Activated naive CD8-positive, alpha-beta T cell (primary cell): ENCODE results near the gene ATXN3L.

Experiments used
- H3K27ac Mint-ChIP-seq: one replicate; pipeline ENCODE4 v1.8.0; 2021; ENCODE audit warnings: mixed read lengths
- H3K27me3 Mint-ChIP-seq: one replicate; pipeline ENCODE4 v1.8.0; 2021; ENCODE audit warnings: mixed read lengths
- H3K36me3 Mint-ChIP-seq: one replicate; pipeline ENCODE4 v1.8.0; 2021; ENCODE audit warnings: mixed read lengths
- H3K4me1 Mint-ChIP-seq: one replicate; pipeline ENCODE4 v1.8.0; 2021; ENCODE audit warnings: low read depth, mixed read lengths
- H3K4me3 Mint-ChIP-seq: one replicate; pipeline ENCODE4 v1.8.0; 2021; ENCODE audit warnings: mild to moderate bottlenecking, mixed read lengths
- H3K9me3 Mint-ChIP-seq: one replicate; pipeline ENCODE4 v1.8.0; 2021; ENCODE audit warnings: low read depth, mixed read lengths

ATXN3L gene

DNA sequence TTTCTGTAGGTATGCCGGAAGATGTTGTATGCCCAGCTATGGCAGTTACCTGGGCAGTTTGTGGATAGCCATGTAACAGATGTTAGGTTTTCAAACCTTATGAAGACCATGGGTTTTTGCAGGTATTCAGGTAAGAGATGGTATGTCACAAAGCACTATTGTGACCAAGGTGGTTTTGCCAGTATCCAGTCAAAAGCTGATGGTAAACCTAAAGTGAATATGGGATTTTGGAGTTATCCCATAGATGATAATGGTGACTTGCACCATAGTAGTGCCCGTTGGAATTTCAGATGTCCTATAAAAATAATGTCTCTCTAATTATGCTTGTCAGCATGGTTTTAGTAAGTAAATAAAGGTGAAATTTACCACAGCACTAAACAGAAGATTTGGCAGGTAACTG lies at the start of gene ATXN3L:
Gene ATXN3L, minus strand, starts transcription at position 101 of the 400 bp plus-strand sequence. CDS start 119 bp downstream, outside the sequence.
- Mint-ChIP-seq H3K9me3 (no peaks in the 10 kb centered on the region), H3K4me1 (no peaks in the 10 kb centered on the region), H3K36me3 (no peaks in the 10 kb centered on the region), H3K27me3 (no peaks in the 10 kb centered on the region), H3K27ac (no peak within 1 kb of the TSS), H3K4me3 (no peak within 1 kb of the TSS)

DNA sequence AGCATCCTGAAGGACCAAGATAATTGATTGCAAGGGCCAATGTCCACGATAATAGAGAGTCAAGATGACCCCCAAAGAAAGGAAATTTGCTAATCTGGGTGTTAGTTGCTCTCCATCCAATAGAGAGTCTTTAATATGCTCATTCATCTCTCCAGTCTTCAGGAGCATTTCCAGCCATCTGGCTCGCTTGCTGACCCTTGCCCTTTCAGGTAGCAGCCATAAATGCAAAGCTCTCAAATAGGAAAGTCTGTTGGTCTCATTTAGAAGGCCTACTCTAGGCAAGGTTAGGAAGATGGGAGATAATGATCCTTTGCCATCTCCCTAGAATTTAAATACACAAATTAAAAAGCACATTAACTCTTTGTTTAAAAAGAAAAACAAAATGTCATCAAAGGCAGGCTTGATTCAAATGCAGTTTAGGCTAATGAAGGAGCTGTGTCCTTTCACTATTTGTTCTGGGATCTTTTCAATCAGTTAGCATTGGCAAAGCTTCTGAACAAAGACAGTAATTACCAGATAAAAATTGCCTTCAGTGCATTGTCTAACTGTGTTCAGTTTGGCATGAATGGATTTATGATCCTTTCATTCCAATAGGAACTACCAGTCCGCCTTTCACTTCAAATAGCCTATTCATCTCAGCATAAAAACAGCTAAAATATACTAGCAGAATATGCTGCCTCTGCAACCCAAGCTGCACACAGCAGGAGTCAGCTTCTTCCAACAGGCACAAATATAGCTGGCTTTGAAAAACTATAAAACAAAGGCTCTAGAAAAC lies 49.6 kb upstream of the ATXN3L start:
- Mint-ChIP-seq H3K4me3 (no peak overlapping the region), H3K36me3 (no peaks in the 10 kb centered on the region), H3K27ac (no peak overlapping the region), H3K27me3 (no peaks in the 10 kb centered on the region), H3K9me3 (no peaks in the 10 kb centered on the region), H3K4me1 (peaks cover 2% of the 10 kb centered on the region)

- H3K36me3 Mint-ChIP-seq, result no peaks in the 10 kb centered on the region
- peaks cover under 1% of the 10 kb centered on the region for H3K4me1 Mint-ChIP-seq
- no peaks in the 10 kb centered on the region for H3K9me3 Mint-ChIP-seq
- no peak overlapping the region for H3K4me3 Mint-ChIP-seq
- H3K27me3 Mint-ChIP-seq, result no peaks in the 10 kb centered on the region
- no peak overlapping the region for H3K27ac Mint-ChIP-seq
Observed at GRCh38 chrX:13367950-13368349, 48.1 kb upstream of the ATXN3L start.

GRCh38 chrX:13366698-13367097 lies 46.8 kb upstream of the ATXN3L start:
- Mint-ChIP-seq H3K4me1 (no peaks in the 10 kb centered on the region), H3K36me3 (no peaks in the 10 kb centered on the region), H3K27me3 (no peaks in the 10 kb centered on the region), H3K9me3 (no peaks in the 10 kb centered on the region), H3K27ac (no peak overlapping the region), H3K4me3 (no peak overlapping the region)

DNA sequence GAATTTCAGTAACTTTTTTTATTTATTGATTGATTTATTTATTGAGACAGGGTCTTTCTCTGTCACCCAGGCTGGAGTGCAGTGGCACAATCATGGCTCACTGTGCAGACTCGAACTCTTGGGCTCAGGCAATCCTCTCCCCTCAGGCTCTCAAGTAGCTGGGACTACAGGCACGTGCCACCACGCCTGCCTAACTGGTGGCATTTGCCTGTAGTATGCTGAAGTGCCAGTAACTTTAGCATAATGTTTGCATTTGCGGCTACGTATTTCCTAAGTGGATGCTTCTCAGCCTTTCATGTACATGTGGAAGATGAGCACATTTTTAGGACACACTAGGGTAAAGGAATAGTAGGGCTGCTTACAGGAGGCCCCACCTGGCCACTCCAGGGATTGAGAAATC lies 45.3 kb upstream of the ATXN3L start:
- Mint-ChIP-seq H3K36me3 (no peaks in the 10 kb centered on the region), H3K9me3 (no peaks in the 10 kb centered on the region), H3K4me3 (no peak overlapping the region), H3K4me1 (no peaks in the 10 kb centered on the region), H3K27ac (no peak overlapping the region), H3K27me3 (no peaks in the 10 kb centered on the region)

DNA sequence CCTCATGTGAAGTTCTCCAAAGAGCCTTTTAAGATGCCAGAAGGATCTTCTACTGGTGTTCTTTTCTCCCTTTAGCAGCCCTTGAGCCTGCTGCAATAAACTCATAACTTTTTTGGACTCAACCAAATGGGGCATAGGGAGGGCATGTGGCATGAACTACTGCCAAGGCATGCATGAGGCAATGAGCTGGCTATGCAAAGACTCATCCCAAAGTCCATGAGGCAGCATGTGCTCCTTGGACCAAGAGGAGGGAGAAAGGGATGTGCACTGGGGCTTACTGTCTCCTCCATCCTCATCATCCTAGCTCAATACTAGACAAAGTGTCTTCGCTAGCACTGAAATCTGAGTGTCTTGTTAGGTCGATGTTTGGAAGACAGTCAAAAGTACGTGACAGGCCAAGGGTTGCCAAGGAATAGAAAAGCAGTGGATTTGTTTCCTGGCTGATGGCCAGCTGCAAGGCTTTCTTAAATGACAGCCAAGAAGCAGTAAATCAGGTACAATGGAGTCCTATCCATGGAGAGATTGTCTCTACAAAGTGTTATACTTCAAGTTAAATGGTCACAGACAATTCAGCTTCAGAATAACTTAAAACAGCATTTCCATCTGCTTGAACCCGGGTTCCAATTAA lies 44.5 kb upstream of the ATXN3L start:
- Mint-ChIP-seq H3K9me3 (no peaks in the 10 kb centered on the region), H3K4me1 (no peaks in the 10 kb centered on the region), H3K4me3 (no peak overlapping the region), H3K27me3 (no peaks in the 10 kb centered on the region), H3K27ac (no peak overlapping the region), H3K36me3 (no peaks in the 10 kb centered on the region)

GRCh38 chrX:13360146-13360545 lies 40.3 kb upstream of the ATXN3L start:
- Mint-ChIP-seq H3K4me3 (no peak overlapping the region), H3K27me3 (no peaks in the 10 kb centered on the region), H3K36me3 (no peaks in the 10 kb centered on the region), H3K27ac (no peak overlapping the region), H3K9me3 (no peaks in the 10 kb centered on the region), H3K4me1 (no peaks in the 10 kb centered on the region)

- Mint-ChIP-seq H3K36me3 (no peaks in the 10 kb centered on the region), H3K27ac (no peak overlapping the region), H3K4me3 (no peak overlapping the region), H3K27me3 (no peaks in the 10 kb centered on the region), H3K9me3 (no peaks in the 10 kb centered on the region), H3K4me1 (no peaks in the 10 kb centered on the region)
Observed at GRCh38 chrX:13357925-13358324, 38.1 kb upstream of the ATXN3L start.

- H3K27me3 Mint-ChIP-seq, result no peaks in the 10 kb centered on the region
- no peak overlapping the region for H3K27ac Mint-ChIP-seq
- no peaks in the 10 kb centered on the region for H3K4me1 Mint-ChIP-seq
- H3K36me3 Mint-ChIP-seq, result no peaks in the 10 kb centered on the region
- H3K9me3 Mint-ChIP-seq, result no peaks in the 10 kb centered on the region
- H3K4me3 Mint-ChIP-seq, result no peak overlapping the region
Observed at GRCh38 chrX:13346646-13347045, 26.8 kb upstream of the ATXN3L start.

DNA sequence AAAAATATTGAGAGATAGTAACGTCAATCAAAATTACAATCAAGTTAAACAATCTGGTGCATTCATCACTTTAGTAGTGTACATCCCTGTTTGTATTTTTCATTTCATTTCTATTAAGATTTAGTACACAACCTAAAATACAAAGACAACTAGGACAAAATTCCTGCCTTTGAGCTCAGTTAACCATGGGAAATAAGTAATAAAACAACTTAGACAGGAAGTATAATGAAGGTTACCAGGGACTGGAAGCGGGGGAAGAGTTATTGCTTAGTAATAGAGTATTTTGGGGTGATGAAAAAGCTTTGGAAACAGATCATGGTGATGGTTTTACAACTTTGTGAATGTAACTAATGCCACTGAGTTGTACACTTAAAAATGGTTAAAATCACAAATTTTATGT lies 25.6 kb upstream of the ATXN3L start:
- no peak overlapping the region for H3K27ac Mint-ChIP-seq
- H3K4me1 Mint-ChIP-seq, result no peaks in the 10 kb centered on the region
- H3K9me3 Mint-ChIP-seq, result no peaks in the 10 kb centered on the region
- no peak overlapping the region for H3K4me3 Mint-ChIP-seq
- no peaks in the 10 kb centered on the region for H3K27me3 Mint-ChIP-seq
- no peaks in the 10 kb centered on the region for H3K36me3 Mint-ChIP-seq

DNA sequence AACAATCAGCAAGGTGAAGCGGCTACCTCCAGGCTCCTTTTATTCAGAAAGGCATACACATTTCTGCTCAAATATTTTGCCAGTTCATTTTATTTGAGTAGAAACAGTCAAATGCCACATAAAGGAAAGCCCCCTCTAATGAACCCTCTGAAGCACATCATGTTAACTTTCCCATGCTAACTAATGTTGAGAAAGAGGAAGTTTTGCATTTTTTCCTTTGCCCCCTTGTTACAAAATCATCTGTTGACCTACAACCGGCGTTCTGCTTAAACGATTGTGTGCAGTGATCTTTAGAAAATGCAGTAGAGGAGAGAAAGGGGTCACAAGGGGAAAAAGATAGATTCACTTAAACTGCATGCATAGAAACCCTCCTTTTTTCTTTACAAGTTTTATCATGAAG lies 25.2 kb upstream of the ATXN3L start:
- H3K4me1 Mint-ChIP-seq, result no peaks in the 10 kb centered on the region
- H3K4me3 Mint-ChIP-seq, result no peak overlapping the region
- no peak overlapping the region for H3K27ac Mint-ChIP-seq
- H3K27me3 Mint-ChIP-seq, result no peaks in the 10 kb centered on the region
- H3K9me3 Mint-ChIP-seq, result no peaks in the 10 kb centered on the region
- H3K36me3 Mint-ChIP-seq, result no peaks in the 10 kb centered on the region

DNA sequence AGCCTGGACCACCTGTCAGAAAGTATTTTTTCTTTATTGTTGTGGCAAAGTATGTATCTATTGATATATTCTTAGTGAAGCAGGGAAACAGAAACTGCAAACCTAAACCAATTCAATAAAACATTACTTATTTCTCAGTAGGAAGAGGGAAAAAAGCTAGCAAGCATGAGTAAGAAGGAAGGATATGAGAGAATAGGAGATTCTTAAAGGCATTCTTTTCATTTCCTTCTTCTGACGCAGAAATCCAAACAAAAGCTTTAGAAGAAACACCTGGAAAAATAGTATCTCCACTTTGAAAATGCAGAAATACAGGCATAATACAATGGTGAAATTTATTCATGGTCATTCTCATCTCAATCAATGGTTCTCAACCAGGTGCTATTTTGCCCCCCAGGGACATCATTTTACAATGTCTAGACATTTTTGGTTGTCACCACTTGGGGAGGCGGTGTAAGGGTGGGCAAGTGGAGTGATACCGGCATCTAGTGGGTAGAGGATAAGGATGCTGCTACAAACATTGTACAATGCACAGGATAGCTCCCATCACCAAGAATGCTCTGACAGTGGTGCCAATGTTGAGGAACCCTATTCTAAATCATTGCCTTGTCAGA lies 21.7 kb upstream of the ATXN3L start:
- H3K27ac Mint-ChIP-seq, result no peak overlapping the region
- no peaks in the 10 kb centered on the region for H3K27me3 Mint-ChIP-seq
- H3K4me3 Mint-ChIP-seq, result no peak overlapping the region
- H3K9me3 Mint-ChIP-seq, result no peaks in the 10 kb centered on the region
- no peaks in the 10 kb centered on the region for H3K4me1 Mint-ChIP-seq
- H3K36me3 Mint-ChIP-seq, result peaks cover 2% of the 10 kb centered on the region

- Mint-ChIP-seq H3K36me3 (peaks cover 3% of the 10 kb centered on the region), H3K4me3 (no peak overlapping the region), H3K9me3 (no peaks in the 10 kb centered on the region), H3K27me3 (no peaks in the 10 kb centered on the region), H3K27ac (no peak overlapping the region), H3K4me1 (no peaks in the 10 kb centered on the region)
Observed at GRCh38 chrX:13340182-13340791, 20.4 kb upstream of the ATXN3L start.

DNA sequence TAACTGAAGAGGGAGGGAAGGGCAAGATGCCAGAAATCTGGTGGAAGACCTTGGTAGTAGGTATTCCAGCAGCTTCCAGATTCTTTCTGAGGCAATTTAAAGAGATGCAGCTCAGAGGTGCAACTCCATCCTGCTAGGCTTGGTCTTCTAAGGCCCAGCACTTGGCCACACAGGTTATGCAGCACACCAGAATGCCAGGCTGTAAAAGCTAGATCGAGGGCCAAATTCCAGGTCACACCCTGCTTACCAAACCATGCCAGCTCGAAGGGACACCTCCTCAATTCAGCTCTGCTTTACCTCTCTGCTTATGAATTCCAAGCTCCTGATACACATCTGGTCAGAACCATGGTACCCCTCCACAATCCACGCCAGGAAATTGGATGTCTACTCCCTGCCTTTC lies 19.8 kb upstream of the ATXN3L start:
- no peak overlapping the region for H3K4me3 Mint-ChIP-seq

GRCh38 chrX:13338996-13339515 lies 19.2 kb upstream of the ATXN3L start:
- Mint-ChIP-seq H3K9me3 (no peaks in the 10 kb centered on the region), H3K27ac (no peak overlapping the region), H3K27me3 (no peaks in the 10 kb centered on the region), H3K4me1 (no peaks in the 10 kb centered on the region), H3K36me3 (peaks cover 3% of the 10 kb centered on the region), H3K4me3 (no peak overlapping the region)

More for the DNA sequence above, 19.8 kb upstream of the ATXN3L start:
- H3K4me1 Mint-ChIP-seq, result no peaks in the 10 kb centered on the region
- H3K36me3 Mint-ChIP-seq, result peaks cover 3% of the 10 kb centered on the region
- H3K27me3 Mint-ChIP-seq, result no peaks in the 10 kb centered on the region
- H3K9me3 Mint-ChIP-seq, result no peaks in the 10 kb centered on the region
- no peak overlapping the region for H3K27ac Mint-ChIP-seq
